Measurements from ENCODE around the gene CHMP3. TPM values are rescaled to one million over a fixed set of nuclear protein-coding genes. Genes with fewer than 3 reads are reported as not detected.

Gene CHMP3
- polyA plus RNA-seq, 1 of the 3 experiments (the other 2 are of a cell fraction): 75.3 TPM

- Histone ChIP-seq H3K4me2 (no peak overlapping the region), H3K27me3 (ENCODE audit: insufficient read depth) (no peaks in the 10 kb centered on the region), H3K9me3 (no peaks in the 10 kb centered on the region), H4K20me1 (ENCODE audit: insufficient read depth) (no peaks in the 10 kb centered on the region; the same call in 1 of the 2 replicates), H3F3A (replicated peaks; ENCODE audit: insufficient read depth) (peaks cover 4% of the 10 kb centered on the region), H3K4me1 (ENCODE audit: control insufficient read depth in 1 of 2, insufficient read depth in 2 of 2, low read depth in 1 of 2, low read length in 1 of 2) (no peaks in the 10 kb centered on the region), H3K9me2 (no peaks in the 10 kb centered on the region), H3K36me3 (replicated peaks in 1 of 2; ENCODE audit: control insufficient read depth in 1 of 2, insufficient read depth in 2 of 2, low read length in 1 of 2) (peaks cover 92 to 93% of the 10 kb centered on the region in 2 experiments), H3K9ac (no peak overlapping the region), H3K79me2 (ENCODE audit: insufficient read depth) (peaks cover 9% of the 10 kb centered on the region; the same call in 1 of the 2 replicates), H3K4me3 (ENCODE audit: low read depth in 2 of 2, low read length in 1 of 2) (no peak overlapping the region), H3K27ac (ENCODE audit: low read depth in 2 of 2, low read length in 1 of 2) (no peak overlapping the region), H2AFZ (ENCODE audit: low read depth) (no peak overlapping the region)
- WGBS (ENCODE audit: low lambda C conversion rate): 96% methylated on average over 3 of the region's 3 CpGs
- TF ChIP-seq POLR2AphosphoS5 (IDR thresholded peaks at IDR 0.05; ENCODE audit: low read depth, low read length): no peak
- no peak for TF ChIP-seq FOXJ3 (CRISPR knock-in tag; IDR thresholded peaks at IDR 0.05)
- TF ChIP-seq, protein P1, sequence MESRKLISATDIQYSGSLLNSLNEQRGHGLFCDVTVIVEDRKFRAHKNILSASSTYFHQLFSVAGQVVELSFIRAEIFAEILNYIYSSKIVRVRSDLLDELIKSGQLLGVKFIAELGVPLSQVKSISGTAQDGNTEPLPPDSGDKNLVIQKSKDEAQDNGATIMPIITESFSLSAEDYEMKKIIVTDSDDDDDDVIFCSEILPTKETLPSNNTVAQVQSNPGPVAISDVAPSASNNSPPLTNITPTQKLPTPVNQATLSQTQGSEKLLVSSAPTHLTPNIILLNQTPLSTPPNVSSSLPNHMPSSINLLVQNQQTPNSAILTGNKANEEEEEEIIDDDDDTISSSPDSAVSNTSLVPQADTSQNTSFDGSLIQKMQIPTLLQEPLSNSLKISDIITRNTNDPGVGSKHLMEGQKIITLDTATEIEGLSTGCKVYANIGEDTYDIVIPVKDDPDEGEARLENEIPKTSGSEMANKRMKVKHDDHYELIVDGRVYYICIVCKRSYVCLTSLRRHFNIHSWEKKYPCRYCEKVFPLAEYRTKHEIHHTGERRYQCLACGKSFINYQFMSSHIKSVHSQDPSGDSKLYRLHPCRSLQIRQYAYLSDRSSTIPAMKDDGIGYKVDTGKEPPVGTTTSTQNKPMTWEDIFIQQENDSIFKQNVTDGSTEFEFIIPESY (IDR thresholded peaks at IDR 0.05; ENCODE audit: borderline replicate concordance, low read depth): no peak
- no peak for TF ChIP-seq EP300 (IDR thresholded peaks at IDR 0.05; ENCODE audit: borderline replicate concordance in 1 of 2, low read depth in 1 of 2, low read length in 1 of 2)
- TF ChIP-seq, protein P2, sequence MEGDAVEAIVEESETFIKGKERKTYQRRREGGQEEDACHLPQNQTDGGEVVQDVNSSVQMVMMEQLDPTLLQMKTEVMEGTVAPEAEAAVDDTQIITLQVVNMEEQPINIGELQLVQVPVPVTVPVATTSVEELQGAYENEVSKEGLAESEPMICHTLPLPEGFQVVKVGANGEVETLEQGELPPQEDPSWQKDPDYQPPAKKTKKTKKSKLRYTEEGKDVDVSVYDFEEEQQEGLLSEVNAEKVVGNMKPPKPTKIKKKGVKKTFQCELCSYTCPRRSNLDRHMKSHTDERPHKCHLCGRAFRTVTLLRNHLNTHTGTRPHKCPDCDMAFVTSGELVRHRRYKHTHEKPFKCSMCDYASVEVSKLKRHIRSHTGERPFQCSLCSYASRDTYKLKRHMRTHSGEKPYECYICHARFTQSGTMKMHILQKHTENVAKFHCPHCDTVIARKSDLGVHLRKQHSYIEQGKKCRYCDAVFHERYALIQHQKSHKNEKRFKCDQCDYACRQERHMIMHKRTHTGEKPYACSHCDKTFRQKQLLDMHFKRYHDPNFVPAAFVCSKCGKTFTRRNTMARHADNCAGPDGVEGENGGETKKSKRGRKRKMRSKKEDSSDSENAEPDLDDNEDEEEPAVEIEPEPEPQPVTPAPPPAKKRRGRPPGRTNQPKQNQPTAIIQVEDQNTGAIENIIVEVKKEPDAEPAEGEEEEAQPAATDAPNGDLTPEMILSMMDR (IDR thresholded peaks at IDR 0.05): no peak
- TF ChIP-seq, protein P3, sequence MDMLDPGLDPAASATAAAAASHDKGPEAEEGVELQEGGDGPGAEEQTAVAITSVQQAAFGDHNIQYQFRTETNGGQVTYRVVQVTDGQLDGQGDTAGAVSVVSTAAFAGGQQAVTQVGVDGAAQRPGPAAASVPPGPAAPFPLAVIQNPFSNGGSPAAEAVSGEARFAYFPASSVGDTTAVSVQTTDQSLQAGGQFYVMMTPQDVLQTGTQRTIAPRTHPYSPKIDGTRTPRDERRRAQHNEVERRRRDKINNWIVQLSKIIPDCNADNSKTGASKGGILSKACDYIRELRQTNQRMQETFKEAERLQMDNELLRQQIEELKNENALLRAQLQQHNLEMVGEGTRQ (IDR thresholded peaks at IDR 0.05; ENCODE audit: borderline replicate concordance, low read depth, low read length): no peak
- TF ChIP-seq CHD2 (IDR thresholded peaks at IDR 0.05; ENCODE audit: low read length, partially characterized antibody): no peak
- TF ChIP-seq IRF3 (IDR thresholded peaks at IDR 0.05; ENCODE audit: low read depth, low read length): no peak
- TF ChIP-seq MXI1 (IDR thresholded peaks at IDR 0.05; ENCODE audit: low read depth, low read length): no peak
- TF ChIP-seq, protein P4, sequence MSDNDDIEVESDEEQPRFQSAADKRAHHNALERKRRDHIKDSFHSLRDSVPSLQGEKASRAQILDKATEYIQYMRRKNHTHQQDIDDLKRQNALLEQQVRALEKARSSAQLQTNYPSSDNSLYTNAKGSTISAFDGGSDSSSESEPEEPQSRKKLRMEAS (IDR thresholded peaks at IDR 0.05; ENCODE audit: low read depth): no peak
- no peak for TF ChIP-seq FOXM1 (IDR thresholded peaks at IDR 0.05; ENCODE audit: low read depth)
- TF ChIP-seq RCOR1 (IDR thresholded peaks at IDR 0.05; ENCODE audit: low read length): no peak
- no peak for TF ChIP-seq SIN3A (IDR thresholded peaks at IDR 0.05; ENCODE audit: borderline replicate concordance, low read depth, low read length)
- no peak for TF ChIP-seq ELF1 (IDR thresholded peaks at IDR 0.05)
- no peak for TF ChIP-seq EZH2phosphoT487 (IDR thresholded peaks at IDR 0.05; ENCODE audit: borderline replicate concordance, low read depth)
- no peak for TF ChIP-seq SMC3 (IDR thresholded peaks at IDR 0.05; ENCODE audit: low read depth, low read length)
- no peak for TF ChIP-seq MEF2A (IDR thresholded peaks at IDR 0.05; ENCODE audit: borderline replicate concordance, low read depth)
- CTCF ChIA-PET: no interaction called here
- DNase-seq: no peak
- POLR2A ChIA-PET: no interaction called here
Observed at GRCh38 chr2:86461042-86461743, 102.0 kb downstream of the CHMP3 start.
